CD4-positive, alpha-beta memory T cell (primary cell): ENCODE measurements around the gene WDR35. TPM values are rescaled to one million over a fixed set of nuclear protein-coding genes. Genes with fewer than 3 reads are reported as not detected.

Source experiments
- CTCF ChIA-PET: fragments of 350-600 bp; sonication (Branson Sonifier 250); formaldehyde crosslinking; loops from one replicate; lab custom pipeline; 2021; ENCODE audit warnings: inconsistent platforms; ENCODE audit not compliant: partially characterized antibody; lab: Charles Lee
- POLR2A ChIA-PET: fragments of 350-600 bp; sonication (Branson Sonifier 250); formaldehyde crosslinking; loops from one replicate; lab custom pipeline; 2021; ENCODE audit not compliant: partially characterized antibody; lab: Charles Lee
- DNase-seq, 5 donors: peaks; one replicate each; pipeline versions ENCODE4 v3.0.0 to v3.0.0-alpha.2; 2020 to 2022; ENCODE audit warnings: mixed read lengths in 1 of 5
- H3K27ac ChIP-seq: one replicate; pipeline ENCODE4 v1.7.0; 2013; ENCODE audit warnings: low read depth, low read length
- H3K27me3 ChIP-seq: 2 replicates; pipeline ENCODE4 v1.7.0; 2013; ENCODE audit warnings: mild to moderate bottlenecking, low read length, moderate library complexity; ENCODE audit not compliant: insufficient read depth
- H3K36me3 ChIP-seq: 2 replicates; pipeline ENCODE4 v1.7.0; 2013; ENCODE audit warnings: mild to moderate bottlenecking, low read length, moderate library complexity; ENCODE audit not compliant: insufficient read depth
- H3K4me1 ChIP-seq: 2 replicates; pipeline ENCODE4 v1.7.0; 2013; ENCODE audit warnings: mild to moderate bottlenecking, low read length, moderate library complexity; ENCODE audit not compliant: insufficient read depth
- H3K4me3 ChIP-seq, 2 donors: one replicate each; pipeline ENCODE4 v1.7.0; 2013; ENCODE audit warnings: low read length in 2 of 2, mild to moderate bottlenecking in 1 of 2
- H3K9me3 ChIP-seq, 2 donors: one replicate each; pipeline ENCODE4 v1.7.0; 2013; ENCODE audit warnings: low read length in 2 of 2, control low read depth in 1 of 2; ENCODE audit not compliant: control insufficient read depth in 1 of 2
- H3K27ac Mint-ChIP-seq, 7 donors: one replicate each; pipeline ENCODE4 v1.8.0; 2020 to 2021; ENCODE audit warnings: mixed read lengths in 7 of 7, mild to moderate bottlenecking in 6 of 7, inconsistent platforms in 3 of 7, moderate library complexity in 3 of 7
- H3K27me3 Mint-ChIP-seq, 2 donors: one replicate each; pipeline ENCODE4 v1.8.0; 2020 to 2021; ENCODE audit warnings: mixed read lengths in 2 of 2
- H3K36me3 Mint-ChIP-seq, 2 donors: one replicate each; pipeline ENCODE4 v1.8.0; 2020 to 2021; ENCODE audit warnings: mixed read lengths in 2 of 2, inconsistent platforms in 1 of 2, mild to moderate bottlenecking in 1 of 2
- H3K4me1 Mint-ChIP-seq, 4 donors: one replicate each; pipeline ENCODE4 v1.8.0; 2020 to 2021; ENCODE audit warnings: mixed read lengths in 4 of 4, mild to moderate bottlenecking in 1 of 4
- H3K4me3 Mint-ChIP-seq, 8 donors: one replicate each; pipeline ENCODE4 v1.8.0; 2020 to 2021; ENCODE audit warnings: mixed read lengths in 8 of 8, mild to moderate bottlenecking in 7 of 8, moderate library complexity in 6 of 8, inconsistent platforms in 3 of 8
- H3K9me3 Mint-ChIP-seq, 8 donors: one replicate each; pipeline ENCODE4 v1.8.0; 2020 to 2021; ENCODE audit warnings: mixed read lengths in 8 of 8, mild to moderate bottlenecking in 5 of 8, inconsistent platforms in 3 of 8, moderate library complexity in 1 of 8
- intact Hi-C: fragments of 100-400 bp; cut with micrococcal nuclease; formaldehyde crosslinking; loops from one replicate; pipeline ENCODE4 v1.15.1; 2023
- polyA plus RNA-seq, 2 donors: library from polyadenylated mRNA; unstranded; fragments of 300-500 nt; fragmentation: Illumina TruSeq; gene quantifications; one replicate each; pipeline ENCODE4 v1.2.3, GENCODE V29; 2021
- total RNA-seq, 2 experiments: library from RNA; stranded (reverse); gene quantifications; one replicate each; pipeline ENCODE4 v1.2.3, GENCODE V29; 2021

The WDR35 gene
- total and polyA plus RNA-seq, 4 experiments from 2014 or later = 2.3 to 5.7 (median 4.0) TPM

GRCh38 chr2:20030224-20030623 lies 40.3 kb upstream of the WDR35 start:
- Mint-ChIP-seq H3K27me3 (no peaks in the 10 kb centered on the region), H3K27ac (no peak overlapping the region), H3K9me3 (peaks cover 0 to 13% (median 3%) of the 10 kb centered on the region in 8 donors), H3K36me3 (peaks cover 73 to 77% of the 10 kb centered on the region in 2 donors), H3K4me1 (no peaks in the 10 kb centered on the region), H3K4me3 (no peak overlapping the region)
- H3K4me3 ChIP-seq = no peak overlapping the region
- no peaks in the 10 kb centered on the region for H3K9me3 ChIP-seq
- no peak for DNase-seq
- H3K27me3 ChIP-seq = no peaks in the 10 kb centered on the region
- H3K36me3 ChIP-seq = peaks cover 22% of the 10 kb centered on the region
- H3K4me1 ChIP-seq = no peaks in the 10 kb centered on the region
- ChIA-PET CTCF (interaction anchor here (1.1 to 1.3 kb wide), 2 partner anchors 13 to 15 kb away, joined by 3 to 5 read pairs; no protein-coding TSS in a partner anchor), POLR2A (no interaction called here)
- no peak overlapping the region for H3K27ac ChIP-seq
- intact Hi-C loops = no loop called here

GRCh38 chr2:20027705-20028434 lies 38.0 kb upstream of the WDR35 start:
- Histone ChIP-seq H3K27me3 (no peaks in the 10 kb centered on the region), H3K4me1 (no peaks in the 10 kb centered on the region), H3K9me3 (no peaks in the 10 kb centered on the region), H3K36me3 (peaks cover 6% of the 10 kb centered on the region), H3K4me3 (no peak overlapping the region), H3K27ac (no peak overlapping the region)
- Mint-ChIP-seq H3K27ac (no peak overlapping the region), H3K4me3 (no peak overlapping the region), H3K36me3 (peaks cover 50 to 58% of the 10 kb centered on the region in 2 donors), H3K27me3 (no peaks in the 10 kb centered on the region), H3K4me1 (no peaks in the 10 kb centered on the region), H3K9me3 (peaks cover under 1 to 15% (median 4%) of the 10 kb centered on the region in 8 donors)
- intact Hi-C loops = no loop called here
- POLR2A ChIA-PET = no interaction called here
- CTCF ChIA-PET = interaction anchor here (1.7 kb wide), 1 partner anchor 13 kb away, joined by 10 read pairs; no protein-coding TSS in a partner anchor
- DNase-seq = no peak

GRCh38 chr2:20027260-20027677 lies 37.4 kb upstream of the WDR35 start:
- CTCF ChIA-PET = interaction anchor here (1.7 kb wide), 1 partner anchor 12 kb away, joined by 10 read pairs; no protein-coding TSS in a partner anchor
- no peaks in the 10 kb centered on the region for H3K27me3 Mint-ChIP-seq
- H3K4me1 ChIP-seq = no peaks in the 10 kb centered on the region
- POLR2A ChIA-PET = no interaction called here
- peaks cover 44 to 54% of the 10 kb centered on the region in 2 donors for H3K36me3 Mint-ChIP-seq
- H3K36me3 ChIP-seq = no peaks in the 10 kb centered on the region
- H3K27ac ChIP-seq = no peak overlapping the region
- H3K4me3 Mint-ChIP-seq = no peak overlapping the region
- intact Hi-C loops = no loop called here
- DNase-seq = no peak
- no peaks in the 10 kb centered on the region for H3K27me3 ChIP-seq
- H3K4me3 ChIP-seq = no peak overlapping the region
- H3K9me3 Mint-ChIP-seq = peaks cover 3 to 20% (median 8%) of the 10 kb centered on the region in 8 donors
- no peak overlapping the region for H3K27ac Mint-ChIP-seq
- no peaks in the 10 kb centered on the region for H3K4me1 Mint-ChIP-seq
- no peaks in the 10 kb centered on the region for H3K9me3 ChIP-seq

GRCh38 chr2:20025065-20025786 lies 35.3 kb upstream of the WDR35 start:
- ChIA-PET CTCF (no interaction called here), POLR2A (no interaction called here)
- intact Hi-C loops = no loop called here

GRCh38 chr2:20023688-20024087 lies 33.8 kb upstream of the WDR35 start:
- Mint-ChIP-seq H3K27me3 (peaks cover 0 to 1% of the 10 kb centered on the region in 2 donors), H3K4me1 (no peaks in the 10 kb centered on the region), H3K36me3 (peaks cover 13 to 32% of the 10 kb centered on the region in 2 donors), H3K27ac (no peak overlapping the region), H3K4me3 (no peak overlapping the region), H3K9me3 (peaks cover 11 to 38% (median 21%) of the 10 kb centered on the region in 8 donors)
- H3K4me1 ChIP-seq = no peaks in the 10 kb centered on the region
- CTCF ChIA-PET = interaction anchor here (3.1 kb wide), 1 partner anchor 9 kb away, joined by 17 read pairs; no protein-coding TSS in a partner anchor
- H3K4me3 ChIP-seq = no peak overlapping the region
- no peaks in the 10 kb centered on the region for H3K36me3 ChIP-seq
- no peaks in the 10 kb centered on the region for H3K27me3 ChIP-seq
- intact Hi-C loops = no loop called here
- POLR2A ChIA-PET = interaction anchor here (0.6 kb wide), 1 partner anchor 42 kb away, joined by 3 read pairs; no protein-coding TSS in a partner anchor
- H3K9me3 ChIP-seq = peaks cover 0 to 6% of the 10 kb centered on the region in 2 donors
- DNase-seq = no peak
- H3K27ac ChIP-seq = no peak overlapping the region

More at GRCh38 chr2:20025065-20025786, 35.3 kb upstream of the WDR35 start:
- Mint-ChIP-seq H3K36me3 (peaks cover 28 to 41% of the 10 kb centered on the region in 2 donors), H3K27ac (no peak overlapping the region), H3K4me3 (no peak overlapping the region), H3K4me1 (no peaks in the 10 kb centered on the region), H3K9me3 (peaks cover 11 to 36% (median 24%) of the 10 kb centered on the region in 8 donors), H3K27me3 (peaks cover 0 to 1% of the 10 kb centered on the region in 2 donors)
- H3K4me3 ChIP-seq = no peak overlapping the region
- H3K27me3 ChIP-seq = no peaks in the 10 kb centered on the region
- DNase-seq = no peak
- no peaks in the 10 kb centered on the region for H3K4me1 ChIP-seq
- no peak overlapping the region for H3K27ac ChIP-seq
- H3K9me3 ChIP-seq = peaks cover 0 to 6% of the 10 kb centered on the region in 2 donors
- H3K36me3 ChIP-seq = no peaks in the 10 kb centered on the region

GRCh38 chr2:20021405-20022009 lies 31.6 kb upstream of the WDR35 start:
- Histone ChIP-seq H3K36me3 (no peaks in the 10 kb centered on the region), H3K4me1 (no peaks in the 10 kb centered on the region), H3K27me3 (no peaks in the 10 kb centered on the region), H3K9me3 (peaks cover 0 to 6% of the 10 kb centered on the region in 2 donors), H3K4me3 (no peak overlapping the region), H3K27ac (no peak overlapping the region)
- H3K36me3 Mint-ChIP-seq = peaks cover 2 to 17% of the 10 kb centered on the region in 2 donors
- POLR2A ChIA-PET = no interaction called here
- peaks cover 11 to 38% (median 20%) of the 10 kb centered on the region in 8 donors for H3K9me3 Mint-ChIP-seq
- intact Hi-C loops = no loop called here
- H3K4me1 Mint-ChIP-seq = no peaks in the 10 kb centered on the region
- peaks cover 0 to 1% of the 10 kb centered on the region in 2 donors for H3K27me3 Mint-ChIP-seq
- H3K4me3 Mint-ChIP-seq = no peak overlapping the region
- CTCF ChIA-PET = interaction anchor here (3.1 kb wide), 1 partner anchor 7 kb away, joined by 17 read pairs; no protein-coding TSS in a partner anchor
- no peak for DNase-seq
- no peak overlapping the region for H3K27ac Mint-ChIP-seq
